H1 (cell line): ENCODE measurements around the gene MGME1.

ENCODE experiments used
- EP300 ChIP-seq, 2 experiments: IDR thresholded peaks; 1 replicate in 1 of 2; 2 replicates in 1 of 2; pipeline ENCODE4 v1.6.1; 2011 to 2012; ENCODE audit warnings: low read depth in 2 of 2, low read length in 2 of 2, mild to moderate bottlenecking in 2 of 2, borderline replicate concordance in 1 of 2, inconsistent platforms in 1 of 2, moderate library complexity in 1 of 2
- EZH2 ChIP-seq: fragments of 200-600 bp; sonication (generic); IDR thresholded peaks from 2 replicates; pipeline ENCODE4 v1.7.1; 2012; ENCODE audit warnings: low read depth, mild to moderate bottlenecking, moderate library complexity, low read length, inconsistent platforms; ENCODE audit not compliant: severe bottlenecking
- POLR2A ChIP-seq, 2 experiments: IDR thresholded peaks; 1 replicate in 1 of 2; 2 replicates in 1 of 2; pipeline ENCODE4 v1.6.1; 2011; ENCODE audit warnings: low read depth in 2 of 2, low read length in 2 of 2, mild to moderate bottlenecking in 2 of 2; ENCODE audit errors: control extremely low read depth in 1 of 2
- TF ChIP-seq, protein P1 (sequence below), 3 experiments: IDR thresholded peaks; 1 replicate in 2 of 3; 2 replicates in 1 of 3; pipeline versions ENCODE4 v1.5.1 to v1.6.1; 2011; ENCODE audit warnings: low read length in 3 of 3, mild to moderate bottlenecking in 3 of 3, inconsistent platforms in 2 of 3, low read depth in 1 of 3, moderate library complexity in 1 of 3; ENCODE audit not compliant: insufficient read depth in 1 of 3; ENCODE audit errors: control extremely low read depth in 1 of 3
- TF ChIP-seq, protein P2 (sequence below): IDR thresholded peaks from 2 replicates; pipeline ENCODE4 v1.6.1; 2012; ENCODE audit warnings: inconsistent platforms

DNA sequence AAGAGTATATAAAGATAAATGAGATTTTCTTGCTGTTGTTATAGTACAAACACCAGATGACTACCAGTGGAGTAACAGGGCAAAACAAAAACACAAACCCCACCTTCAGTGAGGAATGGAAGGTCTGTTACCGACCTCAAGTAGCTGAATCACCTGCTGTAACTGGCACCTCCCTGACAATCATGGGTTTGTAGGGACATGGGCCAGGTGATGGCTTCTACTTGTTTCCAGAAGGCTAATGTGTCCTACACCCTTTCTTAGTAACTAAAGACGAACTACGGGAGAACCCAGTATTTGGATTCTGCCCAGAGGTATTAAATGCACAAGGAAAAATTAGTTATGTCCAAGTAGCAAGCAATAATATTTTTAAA, 27.0 kb upstream of the MGME1 start:
- TF ChIP-seq, protein P1, sequence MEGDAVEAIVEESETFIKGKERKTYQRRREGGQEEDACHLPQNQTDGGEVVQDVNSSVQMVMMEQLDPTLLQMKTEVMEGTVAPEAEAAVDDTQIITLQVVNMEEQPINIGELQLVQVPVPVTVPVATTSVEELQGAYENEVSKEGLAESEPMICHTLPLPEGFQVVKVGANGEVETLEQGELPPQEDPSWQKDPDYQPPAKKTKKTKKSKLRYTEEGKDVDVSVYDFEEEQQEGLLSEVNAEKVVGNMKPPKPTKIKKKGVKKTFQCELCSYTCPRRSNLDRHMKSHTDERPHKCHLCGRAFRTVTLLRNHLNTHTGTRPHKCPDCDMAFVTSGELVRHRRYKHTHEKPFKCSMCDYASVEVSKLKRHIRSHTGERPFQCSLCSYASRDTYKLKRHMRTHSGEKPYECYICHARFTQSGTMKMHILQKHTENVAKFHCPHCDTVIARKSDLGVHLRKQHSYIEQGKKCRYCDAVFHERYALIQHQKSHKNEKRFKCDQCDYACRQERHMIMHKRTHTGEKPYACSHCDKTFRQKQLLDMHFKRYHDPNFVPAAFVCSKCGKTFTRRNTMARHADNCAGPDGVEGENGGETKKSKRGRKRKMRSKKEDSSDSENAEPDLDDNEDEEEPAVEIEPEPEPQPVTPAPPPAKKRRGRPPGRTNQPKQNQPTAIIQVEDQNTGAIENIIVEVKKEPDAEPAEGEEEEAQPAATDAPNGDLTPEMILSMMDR (IDR thresholded peaks at IDR 0.05; ENCODE audit: control extremely low read depth in 1 of 3, insufficient read depth in 1 of 3, low read depth in 1 of 3, low read length in 3 of 3) = no peak
- TF ChIP-seq, protein P2, sequence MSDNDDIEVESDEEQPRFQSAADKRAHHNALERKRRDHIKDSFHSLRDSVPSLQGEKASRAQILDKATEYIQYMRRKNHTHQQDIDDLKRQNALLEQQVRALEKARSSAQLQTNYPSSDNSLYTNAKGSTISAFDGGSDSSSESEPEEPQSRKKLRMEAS = no peak
- TF ChIP-seq EZH2 (no peak), POLR2A (IDR thresholded peaks at IDR 0.05; ENCODE audit: control extremely low read depth in 1 of 2, low read depth in 2 of 2, low read length in 2 of 2) (no peak), EP300 (IDR thresholded peaks at IDR 0.05; ENCODE audit: borderline replicate concordance in 1 of 2, low read depth in 2 of 2, low read length in 2 of 2) (no peak)
